Measurements from ENCODE around the gene CASKIN1.
"Not testable (repeated sequence)": the region's sequence is repeated elsewhere in the genome, so short reads cannot be mapped to it uniquely, and the experiment has no call there.

CASKIN1 gene

DNA sequence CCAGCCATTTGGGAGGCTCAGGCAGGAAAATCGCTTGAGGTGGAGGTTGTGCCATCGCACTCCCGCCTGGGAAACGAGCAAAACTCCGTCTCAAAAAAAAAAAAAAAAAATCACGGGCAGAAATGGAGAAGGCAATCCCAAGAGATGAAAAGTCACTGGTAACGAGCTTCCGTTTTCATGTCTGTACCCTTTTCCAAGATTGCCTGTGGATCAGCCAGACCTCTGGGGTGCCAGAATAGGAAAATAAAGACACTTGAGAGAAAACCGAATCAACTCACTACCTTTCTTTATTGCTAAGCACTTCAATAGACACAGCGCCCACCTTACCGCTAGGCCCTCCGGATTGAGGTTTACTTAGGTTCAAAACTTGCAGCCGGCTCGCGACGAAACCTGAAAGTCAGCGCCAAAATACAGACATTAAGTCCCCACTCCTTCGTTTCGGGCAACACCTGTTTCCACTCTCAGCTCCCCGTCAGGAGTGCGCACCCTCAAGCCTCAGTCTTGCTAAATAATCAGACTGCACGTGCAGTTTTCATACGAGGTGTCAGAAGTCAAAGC, 41.8 kb downstream of the CASKIN1 start:
- peak; percentile 17 for DNase-seq

DNA sequence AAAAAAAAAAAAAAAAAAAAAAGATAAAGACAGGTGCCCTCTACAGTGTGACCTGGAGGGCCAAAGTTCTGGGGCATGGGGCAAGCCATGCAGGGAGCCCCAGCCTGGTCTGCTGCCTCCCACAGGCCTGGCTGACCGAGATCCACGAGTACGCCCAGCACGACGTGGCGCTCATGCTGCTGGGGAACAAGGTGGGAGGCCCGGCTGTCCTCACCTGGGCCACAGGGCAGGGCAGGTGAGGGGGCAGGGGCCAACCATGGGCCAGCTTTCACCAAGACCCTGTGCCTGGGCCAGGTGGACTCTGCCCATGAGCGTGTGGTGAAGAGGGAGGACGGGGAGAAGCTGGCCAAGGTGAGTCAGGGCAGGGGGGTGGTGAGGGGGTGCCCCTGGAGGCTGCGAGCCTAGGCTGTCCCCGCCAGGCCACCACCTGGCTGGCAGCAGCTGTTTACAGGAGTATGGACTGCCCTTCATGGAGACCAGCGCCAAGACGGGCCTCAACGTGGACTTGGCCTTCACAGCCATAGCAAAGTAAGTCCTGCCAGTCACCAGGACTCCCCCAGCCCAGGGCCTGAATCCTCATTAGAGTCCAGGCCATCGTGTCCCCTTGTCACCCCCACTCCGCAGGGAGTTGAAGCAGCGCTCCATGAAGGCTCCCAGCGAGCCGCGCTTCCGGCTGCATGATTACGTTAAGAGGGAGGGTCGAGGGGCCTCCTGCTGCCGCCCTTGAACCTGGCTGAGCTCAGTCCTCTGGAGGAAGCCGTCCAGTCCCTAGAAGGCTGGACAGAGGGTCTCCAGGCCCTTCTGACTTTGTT, 43.5 kb downstream of the CASKIN1 start:
- no peak for DNase-seq

DNA sequence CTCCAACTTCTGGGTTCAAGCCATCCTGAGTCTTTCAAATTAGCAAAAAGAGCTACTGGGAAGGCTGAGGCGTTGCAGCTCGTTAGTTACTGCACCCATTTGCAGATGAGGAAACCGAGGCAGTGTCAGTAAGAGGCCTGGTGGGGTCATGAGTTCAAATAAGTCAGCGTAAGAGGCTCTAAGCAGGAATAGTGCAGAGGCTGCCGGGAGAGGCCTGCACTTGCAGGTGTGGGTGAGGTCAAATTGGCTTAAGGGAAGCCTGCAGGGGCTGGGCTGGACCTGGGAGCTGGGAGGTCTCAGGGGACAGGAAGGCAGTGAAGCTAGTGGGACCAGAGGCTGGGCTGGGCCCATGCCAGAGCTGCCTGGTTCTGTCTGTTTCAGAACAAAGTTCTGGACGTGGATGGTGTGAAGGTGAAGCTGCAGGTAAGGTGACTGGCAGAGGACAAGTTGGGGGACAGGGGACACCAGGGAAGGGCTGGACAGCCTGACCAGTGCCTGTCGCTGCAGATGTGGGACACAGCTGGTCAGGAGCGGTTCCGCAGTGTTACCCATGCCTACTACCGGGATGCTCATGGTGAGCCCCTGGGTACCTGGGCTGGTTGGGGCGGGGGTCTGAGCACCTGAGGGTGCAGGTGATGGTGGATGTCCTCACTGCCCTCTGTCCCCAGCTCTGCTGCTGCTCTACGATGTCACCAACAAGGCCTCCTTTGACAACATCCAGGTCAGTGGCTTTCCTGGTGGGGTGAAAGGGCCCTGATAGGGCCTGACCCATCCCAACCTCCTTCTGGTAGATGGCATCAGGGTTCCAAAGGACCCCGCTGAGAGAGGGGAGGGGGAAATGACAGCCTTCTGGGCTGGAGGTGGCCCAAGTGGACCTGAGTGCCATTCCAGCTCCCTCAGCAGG, 45.0 kb downstream of the CASKIN1 start:
- DNase-seq: no peak

DNA sequence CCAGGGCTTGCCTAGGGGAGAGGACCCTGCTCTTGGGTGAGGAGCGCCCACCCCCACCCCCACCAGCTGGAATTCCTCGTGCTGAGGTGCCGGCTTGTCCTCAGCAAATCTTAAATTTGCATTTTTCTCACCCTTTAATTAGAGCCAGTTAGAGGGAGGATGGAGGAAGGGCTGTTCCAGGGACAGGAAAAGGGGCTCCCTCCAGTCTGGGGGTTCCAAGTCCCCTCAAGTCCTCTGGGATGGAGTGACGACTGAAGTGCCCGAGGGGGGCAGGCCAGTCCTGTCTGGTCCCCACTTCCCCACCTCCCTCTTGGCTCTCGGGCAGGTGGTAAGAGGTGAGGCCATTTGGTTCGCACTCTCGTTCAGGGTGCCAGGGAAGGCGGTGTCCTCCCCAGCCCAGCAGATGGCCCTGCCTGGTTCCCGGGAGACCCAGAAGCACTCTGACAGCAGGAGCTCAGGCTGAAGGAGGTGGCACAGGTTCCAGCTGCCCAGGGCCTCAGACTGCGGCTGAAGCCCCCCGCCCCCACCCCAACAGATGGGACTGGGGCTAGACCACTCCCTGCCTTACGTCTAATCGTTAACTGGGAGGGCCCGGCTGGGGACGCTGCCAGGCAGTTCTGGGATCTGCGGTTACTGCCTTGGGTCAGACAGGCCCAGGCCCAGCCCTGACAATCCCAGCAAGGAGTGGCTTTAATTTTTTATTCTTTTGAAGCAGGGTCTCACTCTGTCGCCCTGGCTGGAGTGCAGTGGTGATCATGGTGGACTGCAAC, 45.8 kb downstream of the CASKIN1 start:
- DNase-seq: no peak

DNA sequence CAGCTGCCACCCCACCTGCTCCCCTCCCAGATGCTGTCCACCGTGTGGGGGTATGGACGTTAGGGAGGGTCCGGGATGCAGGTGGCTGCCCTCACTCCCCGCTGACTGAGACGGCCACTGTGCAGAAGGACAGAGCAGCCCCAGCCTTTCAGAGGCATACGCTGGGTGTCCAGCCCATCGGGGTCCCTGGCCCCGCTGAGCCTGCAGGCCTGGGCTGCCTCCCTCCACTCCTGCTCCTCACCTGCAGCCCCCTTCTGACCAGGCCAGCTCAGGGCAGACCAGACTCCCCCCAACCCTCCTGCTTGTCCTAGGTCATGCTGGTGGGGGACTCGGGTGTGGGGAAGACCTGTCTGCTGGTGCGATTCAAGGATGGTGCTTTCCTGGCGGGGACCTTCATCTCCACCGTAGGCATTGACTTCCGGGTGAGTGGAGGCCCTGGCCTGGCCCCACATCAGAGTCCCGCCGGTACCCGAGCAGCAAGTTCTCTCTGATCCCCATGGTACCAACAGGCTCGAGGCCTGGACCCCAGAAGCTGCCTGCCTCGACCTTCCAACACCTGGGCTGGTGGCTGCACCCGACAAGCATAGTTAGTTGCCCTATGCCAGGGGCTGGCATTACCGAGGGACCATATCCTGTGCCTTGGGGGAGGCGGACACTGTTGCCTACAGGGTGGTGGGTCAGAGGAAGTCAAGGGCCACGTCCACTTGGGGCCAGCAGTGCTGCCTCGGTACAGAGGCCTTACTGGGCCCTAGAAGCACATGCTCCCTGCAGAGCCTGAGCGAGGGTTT, 46.6 kb downstream of the CASKIN1 start:
- DNase-seq: no peak

DNA sequence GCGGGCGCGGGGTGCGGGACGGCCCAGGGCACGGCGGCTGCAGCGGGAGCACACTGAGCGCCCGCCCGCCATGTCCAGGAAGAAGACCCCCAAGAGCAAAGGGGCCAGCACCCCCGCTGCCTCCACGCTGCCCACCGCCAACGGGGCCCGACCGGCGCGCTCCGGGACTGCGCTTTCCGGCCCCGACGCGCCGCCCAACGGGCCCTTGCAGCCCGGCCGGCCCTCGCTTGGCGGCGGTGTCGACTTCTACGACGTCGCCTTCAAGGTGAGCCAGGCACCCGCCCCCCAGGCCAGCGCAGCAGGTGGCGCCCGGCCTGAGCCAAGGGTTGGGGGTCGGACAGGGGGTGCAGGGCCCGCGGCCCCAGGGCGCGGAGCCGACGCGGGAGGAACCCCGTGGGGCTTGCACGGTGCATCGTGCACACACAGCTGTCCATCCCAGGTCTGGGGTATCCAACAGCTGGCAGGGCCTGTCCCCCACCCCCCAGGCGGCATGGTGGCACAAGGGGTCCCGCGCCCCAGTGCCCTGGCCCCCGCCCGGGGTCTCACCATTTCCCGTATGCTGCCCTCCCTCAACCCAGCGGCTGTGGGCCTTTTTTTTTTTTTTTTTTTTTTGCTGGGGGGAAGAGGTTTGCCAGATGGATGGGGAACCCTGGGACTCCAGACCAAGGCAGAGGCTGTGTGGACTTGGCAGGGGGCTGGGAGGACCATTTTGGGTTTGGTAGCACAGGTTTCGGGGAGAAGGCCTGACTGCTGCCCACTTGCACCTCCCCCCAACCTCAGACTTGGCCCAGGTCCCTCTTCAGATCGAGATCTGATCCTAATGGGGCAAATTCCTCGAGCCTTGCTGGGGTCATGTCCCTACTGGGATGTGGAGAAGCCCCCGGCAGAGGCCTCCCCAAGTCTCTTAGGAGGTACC, 47.4 kb downstream of the CASKIN1 start:
- no peak for DNase-seq

DNA sequence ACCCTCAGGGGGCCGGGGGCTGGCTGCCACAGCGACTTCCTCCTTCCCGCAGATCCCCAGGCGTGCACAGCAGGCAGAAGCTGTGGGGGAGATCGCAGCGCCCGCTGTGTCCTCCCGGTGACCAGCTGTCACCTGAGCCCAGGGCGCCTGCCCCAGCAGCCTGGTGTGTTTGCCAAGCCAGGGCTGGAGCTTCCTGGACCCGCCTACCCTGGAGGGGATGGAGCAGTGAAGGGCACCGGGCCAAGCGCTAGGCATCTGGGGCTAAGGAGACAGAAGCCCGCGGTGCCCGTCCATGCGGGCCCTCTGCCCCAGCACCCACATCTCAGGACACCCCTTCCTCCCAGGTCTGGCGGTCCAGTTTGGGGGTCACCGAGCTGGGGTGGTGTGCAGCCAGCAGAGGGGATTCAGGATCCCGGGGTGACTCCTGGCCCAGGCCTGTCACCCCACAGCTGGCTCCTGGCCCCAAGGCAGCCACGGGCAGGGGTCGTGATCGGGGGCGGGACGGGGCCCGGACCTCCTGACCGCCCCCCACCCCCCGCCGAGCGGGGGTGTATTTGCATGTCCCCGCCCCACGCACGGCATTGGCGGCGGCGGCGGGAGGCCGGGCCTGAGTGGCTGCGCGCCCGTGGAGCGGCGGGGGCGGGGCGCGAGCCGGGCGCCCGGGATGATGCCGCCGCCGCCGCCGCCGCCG, 48.3 kb downstream of the CASKIN1 start, which contains the start of gene RAB26:
RAB26 (plus strand) TSS at position 645 of the 691 bp plus-strand sequence. CDS start 159 bp downstream, outside the sequence.
- DNase-seq: peak; percentile 20

DNA sequence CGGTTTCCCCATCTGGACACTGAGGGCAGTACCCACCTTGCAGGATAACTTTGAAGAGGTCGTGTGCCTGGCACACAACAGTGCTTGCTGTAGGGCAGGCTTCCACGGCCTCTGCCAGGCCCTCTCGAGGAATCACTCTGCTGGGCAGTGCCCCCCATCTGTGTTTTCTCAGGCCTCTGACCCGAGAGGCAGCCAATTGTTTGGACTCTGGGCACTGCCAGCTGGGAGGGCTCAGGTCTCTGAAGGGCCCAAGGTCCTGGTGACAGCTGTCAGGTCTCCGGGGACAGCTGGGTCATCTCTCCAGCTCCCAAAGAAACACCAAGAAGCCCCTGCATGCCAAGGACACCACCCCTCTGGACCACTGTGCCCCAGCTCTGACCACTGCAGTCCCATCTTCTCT, 49.0 kb downstream of the CASKIN1 start:
- DNase-seq: no peak

DNA sequence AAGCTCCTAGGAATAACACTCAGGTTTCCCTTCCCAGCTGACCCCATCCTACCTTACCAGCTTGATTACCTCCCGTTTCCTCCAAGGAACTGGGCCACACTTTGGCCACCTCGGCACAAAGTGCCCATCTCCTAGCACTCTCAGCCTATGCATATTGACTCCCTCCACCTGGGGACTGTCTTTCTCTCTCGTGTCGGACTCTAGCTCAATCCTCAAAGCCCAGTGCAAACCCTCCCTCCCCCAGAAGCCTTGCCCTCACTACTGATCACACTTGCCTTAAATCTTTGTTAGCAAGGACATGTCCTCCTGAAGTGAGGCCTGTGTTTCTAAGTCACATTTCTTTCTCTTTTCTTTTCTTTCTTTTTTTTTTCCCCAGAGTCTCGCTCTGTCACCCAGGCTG, 50.6 kb downstream of the CASKIN1 start:
- DNase-seq: no peak

DNA sequence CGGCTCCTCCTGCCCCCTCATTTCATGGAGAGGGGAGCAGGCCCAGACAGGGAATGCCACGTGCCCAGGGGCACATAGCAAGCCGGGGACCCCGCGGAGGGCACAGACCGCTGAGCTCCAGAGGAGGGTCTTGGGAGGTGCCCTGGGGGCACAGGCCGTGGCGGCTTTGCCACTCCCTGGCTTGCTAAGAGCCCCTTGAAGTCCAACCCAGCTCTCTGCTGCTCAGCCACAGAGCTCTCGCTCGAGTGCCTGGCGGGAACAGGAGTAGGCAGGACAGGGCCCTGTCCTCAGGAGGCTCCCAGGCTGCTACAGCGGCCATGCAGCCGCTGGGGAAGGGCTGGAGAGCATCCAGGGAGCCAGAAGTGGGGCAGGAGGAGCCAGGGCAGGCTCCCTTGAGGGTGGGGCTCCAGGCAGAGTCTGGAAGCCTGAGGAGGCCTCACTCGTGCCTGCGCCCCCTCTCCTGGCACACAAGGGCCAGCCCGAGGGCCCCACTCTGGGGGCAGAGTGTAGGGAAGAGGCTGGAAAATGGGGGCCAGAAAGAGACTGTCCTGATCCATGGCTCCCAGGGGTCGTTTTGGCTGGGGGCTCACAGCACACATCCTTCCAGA, 52.4 kb downstream of the CASKIN1 start:
- DNase-seq: no peak

DNA sequence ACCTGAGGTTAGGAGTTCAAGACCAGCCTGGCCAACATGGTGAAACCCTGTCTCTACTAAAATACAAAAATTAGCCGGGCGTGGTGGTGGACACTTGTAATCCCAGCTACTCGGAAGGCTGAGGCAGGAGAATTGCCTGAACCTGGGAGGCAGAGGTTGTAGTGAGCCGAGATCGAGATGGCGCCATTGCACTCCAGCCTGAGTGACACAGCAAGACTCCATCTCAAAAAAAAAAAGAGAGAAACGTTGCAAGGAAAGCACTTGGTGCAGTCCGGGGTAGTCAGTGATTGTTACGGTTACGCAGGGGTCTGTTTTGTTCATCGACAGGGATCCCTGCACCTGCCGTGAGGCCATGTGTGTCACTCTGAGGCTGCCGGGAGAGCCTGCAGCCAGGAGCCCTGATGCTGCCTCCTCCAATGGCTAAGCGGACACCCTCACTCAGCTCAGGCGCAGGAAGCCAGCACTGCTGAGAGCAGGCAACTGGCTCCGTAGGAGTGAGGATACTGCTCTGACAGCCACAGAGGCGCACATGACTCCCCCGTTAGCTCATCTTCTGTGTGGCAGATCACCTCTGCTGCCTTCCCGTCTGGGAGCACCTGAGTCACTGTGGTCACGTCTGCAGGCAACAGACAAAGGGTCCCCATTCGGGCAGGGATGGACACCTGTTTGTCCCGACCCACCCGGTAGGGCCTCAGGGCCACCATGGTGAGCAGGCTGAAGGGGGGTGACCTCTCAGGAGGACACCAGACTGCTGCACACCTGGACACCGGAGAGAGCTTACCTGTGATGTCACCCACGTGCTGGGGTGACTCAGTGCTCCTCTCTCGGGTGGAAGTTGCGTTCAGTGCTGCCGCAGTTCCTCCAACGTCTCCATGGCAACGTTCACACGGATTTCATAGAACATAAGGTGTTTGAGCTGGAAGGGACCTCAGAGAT, 53.2 kb downstream of the CASKIN1 start:
- DNase-seq: no peak

DNA sequence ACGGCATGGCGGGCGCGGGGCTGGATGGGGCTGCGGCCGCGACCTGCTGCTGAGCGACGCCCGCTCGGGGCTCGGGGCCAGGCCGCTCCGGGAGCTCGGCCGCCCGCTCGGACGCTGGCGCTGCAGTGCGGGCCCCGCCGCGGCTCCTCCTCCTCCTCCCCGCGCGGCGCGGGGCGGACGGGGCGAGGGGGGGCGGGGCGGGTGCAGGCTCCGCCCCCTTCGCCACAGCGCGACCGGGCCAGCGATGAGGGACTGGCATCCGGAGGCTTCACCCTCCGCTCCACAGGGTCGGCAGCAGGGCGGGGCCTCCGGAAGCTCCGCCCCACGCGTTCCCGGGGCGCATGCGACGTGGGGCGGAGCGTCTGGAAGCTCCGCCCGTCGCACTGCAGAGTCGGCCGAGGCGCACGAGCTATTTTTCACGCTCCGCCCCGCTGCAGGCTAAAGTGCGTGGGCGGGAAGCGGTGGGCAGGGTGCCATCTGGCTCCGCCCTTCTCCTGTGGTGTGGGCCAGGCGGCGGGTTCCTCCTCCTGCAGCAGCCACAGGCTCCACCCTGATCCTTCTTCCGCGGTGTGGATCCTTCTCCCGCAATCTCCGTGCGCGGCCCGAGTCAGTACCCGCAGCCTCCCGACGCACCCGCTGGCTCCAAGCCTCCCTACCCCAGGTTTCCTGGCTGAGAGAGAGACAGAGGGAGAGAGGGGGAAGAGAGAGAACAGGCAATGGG, 60.5 kb downstream of the CASKIN1 start, which contains the start of gene PKD1:
PKD1 (minus strand) TSS at position 129 of the 721 bp plus-strand sequence. CDS start 209 bp downstream, outside the sequence.
- peak; percentile 97 for DNase-seq

DNA sequence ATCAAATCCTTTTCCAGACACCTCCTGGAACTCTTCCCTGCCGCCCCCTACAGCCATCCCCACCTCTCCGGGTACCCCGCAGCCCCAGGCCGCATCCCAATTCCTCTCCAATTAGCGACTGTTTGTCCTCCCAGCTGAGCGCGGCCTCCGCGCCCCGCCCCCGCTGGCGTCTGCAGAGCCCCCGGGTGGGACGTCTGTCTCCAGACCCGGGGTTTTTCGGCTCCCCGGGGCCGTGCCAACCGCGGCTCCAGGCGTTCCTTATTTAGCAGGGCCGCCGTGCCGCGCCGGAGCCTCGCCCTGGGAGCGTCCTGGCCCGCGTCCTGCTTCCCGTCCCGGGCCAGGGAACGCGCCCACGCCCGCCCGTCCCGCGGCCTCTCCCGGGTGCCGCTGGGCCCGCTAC, 61.3 kb downstream of the CASKIN1 start:
- not testable (repeated sequence) for DNase-seq

DNA sequence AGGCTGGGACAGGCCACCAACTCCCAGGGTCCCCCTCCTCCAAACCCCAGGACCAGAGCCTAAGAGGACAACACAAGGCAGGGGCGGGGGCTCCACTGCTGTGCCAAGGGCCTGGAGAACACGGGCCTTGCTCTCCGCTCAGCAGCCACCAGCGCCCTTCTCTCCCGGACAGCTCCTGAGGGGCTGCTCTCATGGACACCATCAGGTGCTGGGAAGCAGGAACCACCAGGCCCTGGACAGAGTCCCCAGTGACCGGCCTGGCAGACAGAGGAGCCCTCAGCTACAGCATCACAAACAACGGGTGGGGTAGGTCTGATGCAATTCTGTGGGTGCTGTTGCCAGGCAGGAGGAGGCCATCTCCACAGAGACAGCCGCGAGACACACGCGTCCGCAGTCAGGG, 62.6 kb downstream of the CASKIN1 start:
- not testable (repeated sequence) for DNase-seq

DNA sequence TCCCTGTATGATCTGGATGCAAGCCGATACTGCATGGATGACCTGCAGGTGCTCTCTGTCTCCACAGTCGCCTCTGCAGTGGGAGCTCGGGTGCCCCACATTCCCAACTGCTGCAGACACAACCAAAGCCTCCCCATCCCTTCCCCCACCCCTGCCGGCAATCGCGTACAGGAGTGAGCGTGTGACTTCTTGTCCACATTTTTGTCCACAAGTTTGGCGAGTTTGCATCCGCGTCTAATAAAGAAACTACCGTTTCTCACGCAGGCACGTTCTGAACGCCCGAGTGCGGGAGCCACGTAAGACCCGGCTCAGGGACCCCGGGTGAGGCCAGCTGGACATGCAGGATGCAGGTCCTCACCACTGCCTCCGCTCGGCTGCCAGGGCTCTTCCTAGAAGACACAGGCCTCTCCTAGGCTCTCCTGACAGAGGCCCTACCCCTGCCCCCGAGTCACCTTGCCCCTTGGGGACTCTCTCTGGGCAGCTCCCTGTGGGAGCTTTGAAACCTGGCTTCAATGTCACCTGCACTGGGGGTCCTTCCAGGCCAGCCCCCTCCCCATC, 66.4 kb downstream of the CASKIN1 start:
- not testable (repeated sequence) for DNase-seq

DNA sequence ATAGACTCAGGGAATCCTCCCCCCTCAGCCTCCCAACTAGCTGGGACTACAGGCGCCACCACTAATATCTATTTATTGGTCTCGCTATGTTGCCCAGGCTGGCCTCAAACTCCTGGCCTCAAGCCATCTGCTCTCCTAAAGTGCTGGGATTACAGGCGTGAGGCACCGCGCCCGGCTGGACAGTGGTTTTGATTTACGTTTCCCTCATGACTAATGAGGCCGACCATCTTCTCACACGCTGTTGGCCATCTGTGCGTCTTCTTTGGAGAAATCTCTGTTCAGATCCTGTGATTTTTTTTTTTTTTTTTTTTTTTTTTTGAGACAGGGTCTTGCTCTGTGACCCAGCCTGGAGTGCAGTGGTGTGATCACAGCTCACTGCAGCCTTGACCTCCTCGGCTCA, 67.2 kb downstream of the CASKIN1 start:
- DNase-seq: not testable (repeated sequence)

DNA sequence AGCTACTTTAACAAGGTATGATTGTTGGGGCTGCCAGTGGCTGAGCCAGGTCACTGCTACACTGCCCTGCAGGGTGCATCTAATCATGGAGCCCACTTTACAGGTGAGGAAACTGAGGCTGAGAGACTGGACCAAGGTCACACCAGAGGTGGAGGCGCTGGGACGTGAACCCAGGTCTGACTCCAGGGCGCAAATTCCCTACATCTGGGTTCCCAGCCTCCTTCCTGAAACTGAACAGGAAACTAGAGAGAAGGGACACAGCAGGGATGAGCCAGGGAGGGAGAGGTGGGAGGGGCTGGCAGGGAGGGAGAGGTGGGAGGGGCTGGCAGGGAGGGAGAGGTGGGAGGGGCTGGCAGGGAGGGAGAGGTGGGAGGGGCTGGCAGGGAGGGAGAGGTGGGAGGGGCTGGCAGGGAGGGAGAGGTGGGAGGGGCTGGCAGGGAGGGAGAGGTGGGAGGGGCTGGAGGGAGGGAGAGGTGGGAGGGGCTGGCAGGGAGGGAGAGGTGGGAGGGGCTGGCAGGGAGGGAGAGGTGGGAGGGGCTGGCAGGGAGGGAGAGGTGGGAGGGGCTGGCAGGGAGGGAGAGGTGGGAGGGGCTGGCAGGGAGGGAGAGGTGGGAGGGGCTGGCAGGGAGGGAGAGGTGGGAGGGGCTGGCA, 68.7 kb downstream of the CASKIN1 start:
- peak; percentile 30 for DNase-seq

Measured in CD4-positive, alpha-beta T cell treated with Interleukin-4 for 4 hours (primary cell).